GM21360 (cell line): ENCODE measurements around the gene RGS4.

Experiments used
- ATAC-seq: cut with Tn5 transposase; IDR thresholded peaks from one replicate; pipeline ENCODE4 v1.9.1; 2021; ENCODE audit warnings: mild to moderate bottlenecking, moderate library complexity; ENCODE audit not compliant: unreplicated experiment

The RGS4 gene

GRCh38 chr1:163094589-163094988 is 25.4 kb downstream of the RGS4 start:
- ATAC-seq = no peak

GRCh38 chr1:163095213-163095612 is 26.1 kb downstream of the RGS4 start:
- no peak for ATAC-seq

GRCh38 chr1:163102590-163102989 is 33.4 kb downstream of the RGS4 start:
- ATAC-seq = no peak

GRCh38 chr1:163104385-163105099 is 35.4 kb downstream of the RGS4 start:
- no peak for ATAC-seq

GRCh38 chr1:163106364-163106987 is 37.3 kb downstream of the RGS4 start:
- no peak for ATAC-seq

- no peak for ATAC-seq
Measured at GRCh38 chr1:163107655-163108054, 38.5 kb downstream of the RGS4 start.

- ATAC-seq = no peak
Measured at GRCh38 chr1:163115887-163116286, 46.7 kb downstream of the RGS4 start.

- no peak for ATAC-seq
Measured at GRCh38 chr1:163119707-163120106, 50.5 kb downstream of the RGS4 start.

- no peak for ATAC-seq
Measured at GRCh38 chr1:163120372-163120771, 51.2 kb downstream of the RGS4 start.

- ATAC-seq = no peak
Measured at GRCh38 chr1:163124812-163125211, 55.7 kb downstream of the RGS4 start.
